Natural killer cell (primary cell): ENCODE results near the gene ARRDC1. TPM values are rescaled to one million over a fixed set of nuclear protein-coding genes. Genes with fewer than 3 reads are reported as not detected.
A peak's percentile ranks its signal among the peaks of the same experiment; 100 is the strongest.
"Not testable (repeated sequence)": the region's sequence is repeated elsewhere in the genome, so short reads cannot be mapped to it uniquely, and the experiment has no call there.

ENCODE experiments used
- ATAC-seq, 3 donors: fragments of 150-1000 bp in 2 of 3; fragments of 200-7000 bp in 1 of 3; cut with Tn5 transposase; 1 replicate in 1 of 3; 2 replicates in 2 of 3; pipeline ENCODE4 v1.10.0; 2021; ENCODE audit warnings: mild to moderate bottlenecking in 2 of 3, moderate library complexity in 2 of 3
- DNase-seq, 2 donors: peaks; one replicate each; pipeline versions ENCODE4 v3.0.0 to v3.0.0-alpha.2; 2013 to 2021; ENCODE audit warnings: mixed read lengths in 1 of 2
- H3K27ac ChIP-seq: one replicate; pipeline ENCODE4 v1.5.1; 2013; ENCODE audit warnings: mild to moderate bottlenecking, low read length
- H3K27me3 ChIP-seq: one replicate; pipeline ENCODE4 v1.6.1; 2013; ENCODE audit warnings: low read length; ENCODE audit not compliant: control insufficient read depth, insufficient read depth
- H3K36me3 ChIP-seq: one replicate; pipeline ENCODE4 v1.6.1; 2013; ENCODE audit warnings: low read length; ENCODE audit not compliant: control insufficient read depth, insufficient read depth
- H3K4me1 ChIP-seq: one replicate; pipeline ENCODE4 v1.6.1; 2013; ENCODE audit warnings: low read length; ENCODE audit not compliant: control insufficient read depth, insufficient read depth
- H3K4me3 ChIP-seq: one replicate; pipeline ENCODE4 v1.5.1; 2013; ENCODE audit warnings: low read length
- H3K9me3 ChIP-seq: one replicate; pipeline ENCODE4 v1.6.1; 2013; ENCODE audit warnings: low read length; ENCODE audit not compliant: control insufficient read depth, insufficient read depth
- H3K27ac Mint-ChIP-seq, 2 donors: one replicate each; pipeline ENCODE4 v1.8.0; 2022; ENCODE audit warnings: mild to moderate bottlenecking in 2 of 2, mixed read lengths in 2 of 2, moderate library complexity in 1 of 2
- H3K27me3 Mint-ChIP-seq, 2 donors: one replicate each; pipeline ENCODE4 v1.8.0; 2022; ENCODE audit warnings: low read depth in 2 of 2, mixed read lengths in 2 of 2
- H3K36me3 Mint-ChIP-seq: one replicate; pipeline ENCODE4 v1.8.0; 2022; ENCODE audit warnings: mixed read lengths
- H3K4me1 Mint-ChIP-seq, 2 donors: one replicate each; pipeline ENCODE4 v1.8.0; 2022; ENCODE audit warnings: mixed read lengths in 2 of 2
- H3K4me3 Mint-ChIP-seq: one replicate; pipeline ENCODE4 v1.8.0; 2022; ENCODE audit warnings: mild to moderate bottlenecking, moderate library complexity, mixed read lengths
- H3K9me3 Mint-ChIP-seq, 2 donors: one replicate each; pipeline ENCODE4 v1.8.0; 2022; ENCODE audit warnings: mixed read lengths in 2 of 2
- CTCF ChIP-seq: fragments of 200-600 bp; IDR thresholded peaks from one replicate; pipeline ENCODE4 v1.8.0; 2022; ENCODE audit warnings: antibody characterized with exemption
- WGBS: methylation state at CpG from one replicate; pipeline ENCODE4 v1.1.7; 2013; ENCODE audit warnings: missing lambda C conversion rate; ENCODE audit not compliant: insufficient coverage; 5-methylcytosine and 5-hydroxymethylcytosine counted together
- intact Hi-C: fragments of 100-400 bp; cut with micrococcal nuclease; formaldehyde crosslinking; loops from one replicate; pipeline ENCODE4 v1.14.2; 2022
- total RNA-seq, 4 donors: library from RNA; stranded (reverse); fragments of 120-200 nt in 1 of 4; gene quantifications; one replicate each; pipeline versions ENCODE4 v1.2.3 to v1.2.4, GENCODE V29; 2013 to 2022

Gene ARRDC1
- total RNA-seq, 3 donors from 2014 or later (not counting 1 experiment from before 2014, with no cell fraction given): 80.7 to 105 (median 92.9) TPM

GRCh38 chr9:137621131-137621757 lies 15.8 kb downstream of the ARRDC1 start:
- H3K9me3 Mint-ChIP-seq: no peaks in the 10 kb centered on the region
- H3K27me3 Mint-ChIP-seq: no peaks in the 10 kb centered on the region
- H3K36me3 ChIP-seq: no peaks in the 10 kb centered on the region
- H3K4me3 ChIP-seq: no peak overlapping the region
- H3K9me3 ChIP-seq: no peaks in the 10 kb centered on the region
- no peaks in the 10 kb centered on the region for H3K27me3 ChIP-seq
- peak in 1 of 2 donors; percentile 53 for DNase-seq
- H3K27ac Mint-ChIP-seq: peak overlapping the region; percentile 64 to 70
- WGBS: 81% methylated on average over 5 of the region's 6 CpGs
- H3K36me3 Mint-ChIP-seq: no peaks in the 10 kb centered on the region
- peak overlapping the region; percentile 50 for H3K4me3 Mint-ChIP-seq
- peak; percentile 16 for TF ChIP-seq CTCF
- ATAC-seq: no peak
- peaks cover 49% of the 10 kb centered on the region for H3K4me1 ChIP-seq
- H3K4me1 Mint-ChIP-seq: peaks cover 40 to 46% of the 10 kb centered on the region in 2 donors
- H3K27ac ChIP-seq: no peak overlapping the region
- intact Hi-C loops: no loop called here

GRCh38 chr9:137622211-137622610 lies 16.7 kb downstream of the ARRDC1 start:
- H3K9me3 ChIP-seq: not testable (repeated sequence)

GRCh38 chr9:137626464-137626863 lies 21.0 kb downstream of the ARRDC1 start:
- Mint-ChIP-seq H3K9me3 (no peaks in the 10 kb centered on the region), H3K4me1 (peaks cover 42% of the 10 kb centered on the region in 2 donors)

More at GRCh38 chr9:137622211-137622610, 16.7 kb downstream of the ARRDC1 start:
- H3K36me3 Mint-ChIP-seq, DNase-seq, H3K27ac ChIP-seq, H3K9me3 Mint-ChIP-seq, H3K27me3 ChIP-seq, ATAC-seq, H3K36me3 ChIP-seq, H3K4me3 ChIP-seq, intact Hi-C loops, H3K27me3 Mint-ChIP-seq: not testable (repeated sequence)
- Mint-ChIP-seq H3K4me1 (peaks cover 43 to 49% of the 10 kb centered on the region in 2 donors), H3K27ac (peak overlapping the region; percentile 16 to 31), H3K4me3 (peak overlapping the region; percentile 9)
- H3K4me1 ChIP-seq: peaks cover 58% of the 10 kb centered on the region
- WGBS: 93% methylated on average over 8 of the region's 8 CpGs

GRCh38 chr9:137627406-137627805 lies 21.9 kb downstream of the ARRDC1 start:
- intact Hi-C loops, H3K4me3 ChIP-seq, H3K36me3 ChIP-seq, H3K9me3 ChIP-seq, DNase-seq, H3K36me3 Mint-ChIP-seq, H3K27me3 Mint-ChIP-seq, H3K27me3 ChIP-seq, ATAC-seq, H3K9me3 Mint-ChIP-seq: not testable (repeated sequence)
- 95% methylated on average over 11 of the region's 14 CpGs for WGBS
- Mint-ChIP-seq H3K4me3 (peak overlapping the region; percentile 4), H3K4me1 (peaks cover 47 to 50% of the 10 kb centered on the region in 2 donors), H3K27ac (peak overlapping the region; percentile 80 to 85)
- Histone ChIP-seq H3K27ac (peak overlapping the region; percentile 85), H3K4me1 (peaks cover 76% of the 10 kb centered on the region)

More at GRCh38 chr9:137626464-137626863, 21.0 kb downstream of the ARRDC1 start:
- 80% methylated on average over 4 of the region's 4 CpGs for WGBS
- DNase-seq (no peak), ATAC-seq (no peak)
- Mint-ChIP-seq H3K4me3 (peak overlapping the region; percentile 38), H3K27me3 (no peaks in the 10 kb centered on the region), H3K27ac (peak overlapping the region; percentile 25 to 83), H3K36me3 (no peaks in the 10 kb centered on the region)
- intact Hi-C loops: no loop called here
- TF ChIP-seq CTCF: no peak
- H3K27me3 ChIP-seq: no peaks in the 10 kb centered on the region
- H3K9me3 ChIP-seq: no peaks in the 10 kb centered on the region
- peaks cover 68% of the 10 kb centered on the region for H3K4me1 ChIP-seq
- H3K4me3 ChIP-seq: no peak overlapping the region
- no peak overlapping the region for H3K27ac ChIP-seq
- H3K36me3 ChIP-seq: no peaks in the 10 kb centered on the region
